ENCODE data around the gene MPIG6B.

Gene MPIG6B

DNA sequence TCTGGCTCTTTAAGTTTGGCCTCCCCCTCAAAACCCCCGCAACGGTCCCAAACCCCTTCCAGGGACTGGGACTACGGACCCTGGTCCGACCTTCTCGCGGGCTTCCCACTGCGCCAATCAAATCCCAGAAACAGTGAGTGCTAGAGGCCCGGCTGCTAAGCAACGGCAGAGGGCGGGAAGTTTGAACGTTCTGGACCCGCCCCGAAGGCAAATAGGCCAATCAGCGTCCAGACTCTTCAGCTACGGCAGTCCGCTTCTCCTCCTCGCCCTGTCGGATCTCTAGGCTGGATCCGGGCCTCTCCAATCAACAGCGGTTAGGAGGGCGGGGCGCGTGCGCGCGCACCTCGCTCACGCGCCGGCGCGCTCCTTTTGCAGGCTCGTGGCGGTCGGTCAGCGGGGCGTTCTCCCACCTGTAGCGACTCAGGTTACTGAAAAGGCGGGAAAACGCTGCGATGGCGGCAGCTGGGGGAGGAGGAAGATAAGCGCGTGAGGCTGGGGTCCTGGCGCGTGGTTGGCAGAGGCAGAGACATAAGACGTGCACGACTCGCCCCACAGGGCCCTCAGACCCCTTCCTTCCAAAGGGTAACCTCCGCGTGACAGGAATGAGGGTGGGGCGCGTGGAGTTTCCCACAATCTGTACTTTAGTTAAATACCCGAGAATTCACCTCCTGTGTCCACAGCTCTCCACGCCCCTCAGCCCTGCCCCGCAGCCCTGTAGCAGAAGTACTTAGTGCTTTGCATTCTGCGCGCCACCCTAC lies 16.6 kb downstream of the MPIG6B start, which contains the start of gene MSH5:
Gene MSH5 (plus strand): TSS at position 367 of the 758 bp plus-strand sequence. CDS start 462 bp downstream, outside the sequence.
- DNase-seq: peak; percentile 92 to 96

DNA sequence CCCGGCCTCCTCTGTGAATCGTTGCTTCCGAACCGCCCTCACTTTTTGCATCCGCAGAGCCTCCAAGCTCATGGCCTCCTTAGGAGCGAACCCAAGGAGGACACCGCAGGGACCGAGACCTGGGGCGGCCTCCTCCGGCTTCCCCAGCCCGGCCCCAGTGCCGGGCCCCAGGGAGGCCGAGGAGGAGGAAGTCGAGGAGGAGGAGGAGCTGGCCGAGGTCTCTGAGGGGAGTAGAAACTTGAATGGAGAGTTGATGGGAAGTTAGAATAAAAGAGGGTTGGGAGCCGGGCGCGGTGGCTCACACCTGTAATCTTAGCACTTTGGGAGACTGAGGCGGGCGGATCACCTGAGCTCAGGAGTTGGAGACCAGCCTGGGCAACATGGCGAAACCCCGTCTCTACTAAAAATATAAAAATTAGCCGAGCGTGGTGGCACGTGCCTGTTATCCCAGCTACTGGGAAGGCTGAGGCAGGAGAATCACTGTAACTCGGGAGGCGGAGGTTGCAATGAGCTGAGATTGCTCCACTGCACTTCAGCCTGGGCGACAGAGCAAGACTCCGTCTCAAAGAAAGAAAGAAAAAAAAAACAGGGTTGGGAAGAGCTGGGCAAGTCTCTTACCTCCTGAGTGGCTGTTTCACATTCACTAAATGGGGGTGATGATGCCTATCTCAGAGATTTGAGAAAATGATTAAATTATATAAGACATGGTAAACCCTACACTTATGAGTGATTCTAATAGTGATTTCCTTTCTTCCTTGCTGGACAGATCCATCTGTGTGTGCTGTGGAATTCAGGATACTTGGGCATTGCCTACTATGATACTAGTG lies 17.4 kb downstream of the MPIG6B start:
- DNase-seq: peak in 1 of 2 experiments; percentile 42

DNA sequence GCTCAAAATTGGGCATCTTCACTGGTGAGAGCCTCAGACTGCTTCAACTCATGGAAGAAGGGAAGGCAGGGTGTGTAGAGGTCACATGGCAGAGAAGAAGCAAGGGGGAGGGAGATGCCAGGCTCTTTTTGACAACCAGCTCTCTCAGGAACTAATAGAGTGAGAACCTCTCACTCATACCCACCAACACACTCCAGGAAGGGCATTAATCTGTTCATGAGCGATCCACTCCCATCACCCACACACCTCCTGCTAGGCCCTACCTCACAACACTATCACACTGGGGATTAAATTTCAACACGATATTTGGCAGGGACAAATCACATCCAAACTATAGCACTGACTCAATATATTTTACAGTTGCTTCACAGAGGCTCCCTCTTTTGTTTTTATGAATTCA lies 18.6 kb downstream of the MPIG6B start:
- no peak for DNase-seq

DNA sequence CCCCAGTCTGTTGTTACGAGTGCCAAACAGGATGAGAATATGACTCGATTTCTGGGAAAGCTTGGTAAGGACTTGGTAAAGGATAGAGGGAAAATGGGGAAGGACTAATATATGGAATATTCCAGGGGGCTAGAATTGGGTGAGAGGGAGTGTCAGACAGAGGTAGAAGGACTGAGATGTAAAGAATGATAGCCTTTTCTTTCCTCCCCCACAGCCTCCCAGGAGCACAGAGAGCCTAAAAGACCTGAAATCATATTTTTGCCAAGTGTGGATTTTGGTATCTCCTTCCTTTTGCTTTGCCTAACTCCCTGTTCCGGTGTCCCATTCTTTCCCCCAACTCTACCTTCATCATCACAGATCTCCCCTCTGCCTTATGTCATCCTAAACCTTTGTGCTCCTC lies 19.7 kb downstream of the MPIG6B start:
- DNase-seq: no peak

DNA sequence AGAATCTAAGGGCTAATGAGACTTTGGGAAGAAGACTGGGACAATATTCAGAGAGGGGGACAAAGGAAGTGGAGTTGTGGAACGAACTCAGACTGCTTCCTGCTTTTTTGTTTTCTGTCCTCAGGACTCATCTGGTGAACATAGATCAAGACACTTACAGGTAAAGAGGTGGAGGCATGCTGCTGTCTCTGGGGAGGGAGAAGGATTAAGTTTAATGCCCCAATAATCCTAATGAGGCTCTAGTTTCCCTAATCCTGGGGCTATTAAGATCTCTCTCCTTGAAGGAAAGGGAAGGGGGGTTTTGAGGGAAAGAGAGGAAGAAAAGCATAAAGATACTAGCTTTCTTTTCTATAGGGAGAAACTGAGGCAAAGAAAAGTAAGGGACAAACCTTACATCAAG lies 21.2 kb downstream of the MPIG6B start:
- no peak for DNase-seq

GRCh38 chr6:31749301-31750036 lies 26.3 kb downstream of the MPIG6B start:
- DNase-seq: no peak

DNA sequence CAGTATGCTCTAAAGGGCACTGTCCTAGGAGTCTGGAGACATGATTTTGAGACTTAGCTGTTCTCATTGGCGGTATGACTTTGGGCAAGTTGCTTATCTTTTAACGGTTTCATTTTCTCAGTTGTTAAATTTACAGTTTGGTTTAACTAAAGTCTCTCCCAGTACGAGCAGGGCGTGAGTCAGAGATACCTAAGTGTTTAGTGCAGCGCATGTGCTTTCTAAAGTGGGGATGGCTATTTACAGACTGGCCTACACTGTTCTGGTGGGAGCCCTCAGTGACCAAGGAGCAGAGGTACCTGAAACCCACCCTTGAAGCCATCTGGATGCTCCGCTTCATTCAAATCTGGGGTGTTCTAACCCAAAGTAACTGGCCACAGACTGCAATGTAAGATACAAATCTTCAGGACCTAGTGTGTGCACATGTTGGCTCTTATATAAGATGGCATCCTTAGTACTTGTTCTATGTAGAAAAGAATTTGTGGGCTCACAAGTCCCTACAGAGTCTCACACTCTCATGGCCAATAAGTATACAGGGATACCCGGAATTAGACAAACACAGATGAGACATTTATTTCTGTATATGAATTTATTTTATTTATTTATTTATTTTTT lies 27.3 kb downstream of the MPIG6B start:
- no peak for DNase-seq

DNA sequence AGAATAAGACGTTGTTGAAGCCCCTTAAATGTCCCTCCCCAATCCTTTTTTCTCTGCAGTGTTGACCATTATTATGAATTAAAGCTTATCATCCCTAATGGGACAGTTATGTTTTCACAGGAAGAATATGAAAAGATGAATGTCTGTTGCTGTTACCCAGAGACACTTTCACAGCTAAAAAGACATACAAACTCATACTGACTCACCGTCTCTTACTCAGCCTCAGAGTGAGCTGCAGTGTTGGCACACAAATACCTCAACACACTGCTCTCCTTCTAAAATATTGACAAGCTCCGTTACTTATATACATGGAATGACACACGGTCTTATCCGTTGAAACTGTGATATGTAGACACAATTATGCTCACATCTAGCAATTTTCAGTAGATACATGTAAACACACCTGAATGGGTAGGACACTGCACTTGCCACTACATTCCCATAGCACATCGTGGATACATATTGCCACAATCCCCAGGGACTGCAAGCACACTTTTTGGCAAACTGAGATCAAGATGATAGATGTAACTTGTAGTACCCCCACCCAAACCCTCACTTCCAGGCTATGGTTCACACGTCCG lies 29.7 kb downstream of the MPIG6B start:
- DNase-seq: no peak

DNA sequence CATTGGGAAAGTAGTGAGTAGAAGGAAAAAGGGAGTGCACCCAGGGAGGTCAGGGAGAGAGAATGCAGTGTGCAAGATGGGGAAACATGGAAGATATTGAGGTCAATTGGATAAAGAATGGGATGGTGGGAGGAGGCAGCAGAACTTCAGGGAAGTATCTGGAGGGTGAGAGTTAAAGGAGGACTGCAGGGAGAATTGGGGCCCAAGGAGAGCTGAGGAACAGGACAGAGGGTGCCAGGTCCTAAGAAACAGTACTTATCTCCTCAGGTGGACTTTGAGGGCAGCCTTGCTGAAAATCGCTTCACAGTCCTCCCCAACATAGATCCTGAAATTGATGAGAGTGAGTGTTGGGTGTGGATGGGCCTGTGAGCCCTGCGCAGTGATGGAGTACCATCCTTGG lies 35.1 kb downstream of the MPIG6B start:
- no peak for DNase-seq

- no peak for DNase-seq
These were observed 37.6 kb downstream of the MPIG6B start for GRCh38 chr6:31760790-31761189.

DNA sequence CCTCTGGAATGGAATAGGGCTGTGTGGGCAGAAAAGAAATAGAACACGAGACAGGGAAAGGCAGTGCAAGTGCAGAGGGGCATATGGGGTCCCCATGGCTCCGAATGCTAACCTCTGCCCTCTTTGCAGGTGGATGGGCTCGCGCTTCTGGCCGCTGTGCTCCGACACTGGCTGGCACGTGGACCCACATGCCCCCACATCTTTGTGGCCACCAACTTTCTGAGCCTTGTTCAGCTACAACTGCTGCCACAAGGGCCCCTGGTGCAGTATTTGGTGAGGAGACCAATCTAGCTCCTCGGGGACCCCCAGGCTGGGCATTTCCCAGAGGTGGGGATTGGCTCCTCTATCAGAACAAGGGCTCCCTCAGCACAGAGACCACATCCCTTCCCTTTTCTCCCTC lies 38.2 kb downstream of the MPIG6B start:
- no peak for DNase-seq

DNA sequence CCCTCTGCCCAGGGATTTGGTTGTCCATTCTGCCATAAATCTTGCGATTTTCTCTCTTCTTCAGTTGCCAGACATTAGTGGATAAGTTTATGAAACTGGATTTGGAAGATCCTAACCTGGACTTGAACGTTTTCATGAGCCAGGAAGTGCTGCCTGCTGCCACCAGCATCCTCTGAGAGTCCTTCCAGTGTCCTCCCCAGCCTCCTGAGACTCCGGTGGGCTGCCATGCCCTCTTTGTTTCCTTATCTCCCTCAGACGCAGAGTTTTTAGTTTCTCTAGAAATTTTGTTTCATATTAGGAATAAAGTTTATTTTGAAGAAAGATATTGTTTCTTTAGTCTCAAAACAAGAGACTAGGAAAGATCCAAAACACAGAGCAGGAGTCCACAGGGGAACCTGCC lies 39.2 kb downstream of the MPIG6B start, which contains the start of gene SAPCD1:
Gene SAPCD1 (plus strand): TSS at position 301 of the 400 bp plus-strand sequence. CDS start 399 bp downstream, outside the sequence.
- DNase-seq: no peak

- no peak for DNase-seq
These were observed 39.9 kb downstream of the MPIG6B start for GRCh38 chr6:31762878-31763618.

- no peak for DNase-seq
These were observed 40.4 kb downstream of the MPIG6B start for GRCh38 chr6:31763619-31763940.

- no peak for DNase-seq
These were observed 41.0 kb downstream of the MPIG6B start for GRCh38 chr6:31764198-31764597.

DNA sequence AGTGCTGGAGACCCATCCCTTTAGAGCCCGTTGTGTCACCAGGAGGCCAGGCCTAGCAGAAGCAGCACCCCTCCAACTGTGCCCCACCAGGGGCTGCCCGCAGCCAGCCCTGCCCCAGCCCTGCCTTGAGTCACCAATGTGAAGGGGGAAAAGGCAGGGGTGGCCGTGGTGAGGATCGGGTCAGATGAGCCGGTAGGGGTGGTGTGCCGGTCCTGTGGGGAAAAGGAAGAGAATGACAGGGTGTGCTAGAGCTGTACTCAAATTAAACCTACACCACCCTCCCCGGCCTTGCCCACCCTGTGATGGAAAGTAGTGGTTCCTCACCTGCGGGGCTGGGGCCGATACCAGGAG lies 42.4 kb downstream of the MPIG6B start:
- no peak for DNase-seq

DNA sequence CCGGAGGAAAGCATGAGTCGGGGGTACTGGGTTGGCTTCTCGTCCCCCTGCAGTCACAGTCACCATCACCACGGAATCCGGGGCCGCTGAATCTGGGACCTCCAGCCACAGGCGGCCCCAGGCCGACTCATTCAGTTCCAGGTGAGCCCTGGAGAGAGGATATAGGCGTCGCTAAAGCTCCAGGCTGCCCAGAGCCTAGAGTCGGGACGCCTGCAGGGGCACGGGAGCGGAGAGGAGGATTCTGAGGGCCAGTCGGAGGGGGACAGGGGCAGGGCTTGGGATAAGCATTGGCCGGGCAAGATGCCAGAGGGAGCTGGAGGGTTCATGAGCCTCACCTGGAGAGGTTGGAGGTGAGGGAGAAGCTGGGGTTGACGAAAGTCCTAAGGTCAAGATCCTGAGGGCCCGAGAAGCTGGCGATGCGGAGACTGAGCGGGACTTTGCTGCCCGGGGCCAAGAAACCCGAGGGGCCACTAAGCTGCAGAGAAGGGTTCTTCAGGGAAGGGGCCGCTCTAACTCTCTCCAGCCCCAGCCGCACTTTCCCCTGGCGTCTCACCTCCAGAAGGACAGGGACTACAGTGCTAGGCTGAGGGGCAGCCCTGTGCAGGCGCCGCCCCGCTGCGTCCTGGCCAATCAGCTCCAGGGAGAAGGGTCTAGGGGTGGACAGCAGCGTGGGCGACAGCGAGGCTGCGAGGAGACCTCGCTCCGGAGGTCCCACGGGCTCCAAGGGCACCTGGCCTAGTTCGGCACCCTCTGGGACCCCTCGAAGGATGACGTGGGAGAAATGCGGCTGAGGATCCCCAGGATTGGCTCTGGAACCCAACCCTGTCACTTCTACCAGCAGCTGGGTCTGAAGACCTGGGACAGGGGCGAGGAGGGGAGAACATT lies 43.0 kb downstream of the MPIG6B start:
- DNase-seq: no peak

- no peak for DNase-seq
These were observed 44.0 kb downstream of the MPIG6B start for GRCh38 chr6:31767096-31767645.

GRCh38 chr6:31768363-31769257 lies 45.4 kb downstream of the MPIG6B start:
- no peak for DNase-seq

Data from stimulated activated CD4-positive, alpha-beta T cell treated with anti-CD3 and anti-CD28 coated beads, Interleukin-4, amount 100 ng/mL, for 4 hours (primary cell).